Psoas muscle (tissue), 8 donors: Measurements from ENCODE around the gene NDUFB11. TPM values are rescaled to one million over a fixed set of nuclear protein-coding genes. Genes with fewer than 3 reads are reported as not detected.
A peak's percentile ranks its signal among the peaks of the same experiment; 100 is the strongest.

Experiments used
- ATAC-seq, 4 donors: fragments of 200-7000 bp; cut with Tn5 transposase; one replicate each; pipeline ENCODE4 v1.9.1; 2020; ENCODE audit warnings: moderate library complexity in 3 of 4, mild to moderate bottlenecking in 2 of 4
- DNase-seq, 2 donors: peaks; one replicate each; pipeline ENCODE4 v3.0.0-alpha.2; 2020
- H3K27ac ChIP-seq: fragments of 200-600 bp; one replicate; pipeline ENCODE4 v1.8.0; 2022
- H3K27me3 ChIP-seq, 3 donors: fragments of 200-600 bp in 1 of 3; one replicate each; pipeline versions ENCODE4 v1.6.1 to v1.8.0; 2013 to 2022; ENCODE audit warnings: low read length in 2 of 3, mild to moderate bottlenecking in 2 of 3, moderate library complexity in 1 of 3; ENCODE audit not compliant: insufficient read depth in 3 of 3
- H3K36me3 ChIP-seq, 2 donors: fragments of 200-600 bp in 1 of 2; one replicate each; pipeline versions ENCODE4 v1.6.1 to v1.8.0; 2013 to 2022; ENCODE audit warnings: low read depth in 1 of 2, mild to moderate bottlenecking in 1 of 2, moderate library complexity in 1 of 2; ENCODE audit not compliant: insufficient read depth in 1 of 2
- H3K4me1 ChIP-seq: fragments of 200-600 bp; one replicate; pipeline ENCODE4 v1.8.0; 2022
- H3K4me3 ChIP-seq: fragments of 200-600 bp; one replicate; pipeline ENCODE4 v1.8.0; 2022; ENCODE audit warnings: mild to moderate bottlenecking
- H3K9me3 ChIP-seq: fragments of 200-600 bp; one replicate; pipeline ENCODE4 v1.8.0; 2022
- CTCF ChIP-seq: fragments of 200-600 bp; IDR thresholded peaks from one replicate; pipeline ENCODE4 v1.8.0; 2022; ENCODE audit warnings: antibody characterized with exemption
- WGBS, 3 donors: extraction: QIAGEN DNeasy Blood & Tissue Kit; methylation state at CpG; one replicate each; pipeline versions ENCODE4 v1.1.6 to v1.1.7; 2013; 5-methylcytosine and 5-hydroxymethylcytosine counted together
- intact Hi-C, 2 donors: fragments of 100-400 bp; cut with DNase I; formaldehyde crosslinking; loops; one replicate each; pipeline versions ENCODE4 v1.11.0 to v1.14.2; 2022
- polyA plus RNA-seq, 3 donors: library from polyadenylated mRNA; stranded (reverse); fragments of 200-250 nt; gene quantifications; one replicate each; pipeline ENCODE4 v1.2.3, GENCODE V29; 2013
- total RNA-seq, 4 donors: library from RNA; stranded (reverse); fragmentation: NEBNext Ultra II Directional in 2 of 4; extraction: Animal tissue kit (Norgen Biotek cat#: 25700) in 2 of 4; gene quantifications; one replicate each; pipeline versions ENCODE4 v1.2.1 to v1.2.4, GENCODE V29; 2021 to 2023
- donor health status: healthy with polysubstance abuse.
- donor health status: DM: no; HTN: no; CAD: no; lungs with moderate emphysema.
- donor health status: Bipolar disorder and iron deficiency.
- donor health status: healthy.
- donor health status: DM: yes; HTN: yes; CAD: no.
- donor health status: DM: no; HTN: no; CAD: no.
- donor health status: DM: no; HTN: no; CAD: no.
- donor health status: DM: yes; HTN: yes; CAD: no.

Gene NDUFB11
- total and polyA plus RNA-seq, 7 donors = 142 to 207 (median 175) TPM

DNA sequence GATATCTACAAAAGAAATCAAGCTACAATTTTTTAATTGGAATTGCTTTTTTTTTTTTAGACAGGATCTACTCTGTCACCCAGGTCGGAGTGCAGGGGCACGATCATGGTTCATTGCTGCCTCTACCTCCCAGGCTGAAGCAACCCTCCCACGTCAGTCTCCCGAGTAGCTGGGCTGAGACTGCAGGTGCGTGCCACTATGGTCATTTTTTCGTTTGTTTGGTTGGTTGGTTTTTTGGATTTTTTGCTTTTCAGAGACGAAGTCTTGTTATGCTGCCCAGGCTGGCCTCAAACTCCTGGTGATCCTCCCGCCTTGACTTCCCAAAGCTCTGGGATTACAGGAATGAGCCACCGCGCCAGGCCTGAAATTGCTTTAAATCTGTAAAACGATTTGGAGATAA, 50.6 kb downstream of the NDUFB11 start:
- no peak for TF ChIP-seq CTCF
- Histone ChIP-seq H3K4me1 (no peaks in the 10 kb centered on the region), H3K9me3 (no peaks in the 10 kb centered on the region), H3K36me3 (peaks cover 0 to 2% of the 10 kb centered on the region in 2 donors), H3K27me3 (peaks cover 0 to 2% (median 0%) of the 10 kb centered on the region in 3 donors), H3K27ac (no peak overlapping the region), H3K4me3 (no peak overlapping the region)
- DNase-seq = no peak
- no peak for ATAC-seq
- 74 to 96% (median 83%) methylated on average over 11 of the region's 11 CpGs for WGBS, 3 donors
- intact Hi-C loops = loop anchor here in 1 of 2 donors (5.0 kb wide), 2 partner anchors 182 to 337 kb away; partner anchors contain the start of genes JADE3 and SLC9A7

DNA sequence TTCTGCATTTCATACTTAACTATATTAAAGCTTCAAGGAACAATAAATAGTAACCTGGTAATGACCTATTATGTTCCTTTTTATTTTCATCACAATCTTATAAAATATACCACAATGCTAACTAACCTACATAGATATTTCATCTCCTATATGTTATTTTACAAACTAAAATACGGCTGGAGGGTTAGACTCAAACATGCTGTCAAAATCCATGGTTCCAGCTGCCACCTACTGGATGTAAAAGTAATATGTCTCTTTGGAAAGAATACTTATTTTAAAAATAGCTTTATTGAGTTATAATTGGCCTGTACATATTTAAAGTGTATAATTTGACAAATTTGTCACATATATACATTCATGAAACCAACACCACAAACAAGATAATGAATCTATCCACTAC, 51.3 kb downstream of the NDUFB11 start:
- peak; percentile 43 for TF ChIP-seq CTCF
- DNase-seq = no peak
- peak in 1 of 4 donors; percentile 58 for ATAC-seq
- WGBS, 3 donors = 0 to 13% (median 7%) methylated on average over 1 of the region's 1 CpG
- Histone ChIP-seq H3K4me3 (no peak overlapping the region), H3K36me3 (peaks cover 0 to 3% of the 10 kb centered on the region in 2 donors), H3K27ac (no peak overlapping the region), H3K9me3 (no peaks in the 10 kb centered on the region), H3K4me1 (no peaks in the 10 kb centered on the region), H3K27me3 (peaks cover 0 to 2% (median 0%) of the 10 kb centered on the region in 3 donors)
- intact Hi-C loops = loop anchor here in 1 of 2 donors (5.0 kb wide), 2 partner anchors 181 to 336 kb away; partner anchors contain the start of genes JADE3 and SLC9A7

Other genes with a start within 250 kb of the NDUFB11 start
- 1 to 10 TPM; 1.3 to 2.8 (median 2.3) TPM for gene JADE3, start 232.3 kb downstream of the NDUFB11 start, total RNA-seq
- gene JADE3, start 232.3 kb downstream of the NDUFB11 start, polyA plus RNA-seq = 1 to 10 TPM; 1.2 to 1.8 (median 1.6) TPM
- 10 to 100 TPM in 1 of 4 donors, 1 to 10 TPM in 3; 4.4 to 11.9 (median 5.3) TPM for gene RGN, start 66.3 kb downstream of the NDUFB11 start, total RNA-seq
- gene RGN, start 66.3 kb downstream of the NDUFB11 start, polyA plus RNA-seq = 1 to 10 TPM in 2 of 3 donors, under 1 TPM in 1; 0.69 to 4.7 (median 4.0) TPM
- 10 to 100 TPM; 21.5 to 25.6 (median 23.6) TPM for gene RBM10, start 519 bp upstream of the NDUFB11 start, total RNA-seq
- 10 to 100 TPM; 18.2 to 33.8 (median 25.0) TPM for gene RBM10, start 519 bp upstream of the NDUFB11 start, polyA plus RNA-seq
- 100 to 1,000 TPM; 145 to 230 (median 187) TPM for gene UBA1, start 49.1 kb upstream of the NDUFB11 start, total RNA-seq
- 100 to 1,000 TPM in 2 of 3 donors, 10 to 100 TPM in 1; 96.2 to 120 (median 115) TPM for gene UBA1, start 49.1 kb upstream of the NDUFB11 start, polyA plus RNA-seq
- 100 to 1,000 TPM; 150 to 192 (median 160) TPM for gene CDK16, start 74.0 kb upstream of the NDUFB11 start, total RNA-seq
- gene CDK16, start 74.0 kb upstream of the NDUFB11 start, polyA plus RNA-seq = 100 to 1,000 TPM; 104 to 124 (median 118) TPM
- 10 to 100 TPM; 30.7 to 50.7 (median 35.6) TPM for gene USP11, start 88.3 kb upstream of the NDUFB11 start, total RNA-seq
- 10 to 100 TPM; 16.1 to 21.4 (median 21.1) TPM for gene USP11, start 88.3 kb upstream of the NDUFB11 start, polyA plus RNA-seq
- not detected for gene ZNF157, start 225.9 kb upstream of the NDUFB11 start, total RNA-seq
- under 1 TPM in 2 of 3 donors, not detected in 1; 0.07 to 0.17 TPM for gene ZNF157, start 225.9 kb upstream of the NDUFB11 start, polyA plus RNA-seq